Measurements from ENCODE around the gene DRC3. TPM values are rescaled to one million over a fixed set of nuclear protein-coding genes. Genes with fewer than 3 reads are reported as not detected.

DRC3 gene
- total RNA-seq, 2 donors from 2014 or later = 2.0 to 2.6 TPM

- no peak overlapping the region for H3K9ac ChIP-seq (ENCODE audit: extremely low read depth, low read length, poor library complexity, severe bottlenecking)
- H3K27ac ChIP-seq (ENCODE audit: low read depth, low read length) = no peak overlapping the region
- H3K9me3 ChIP-seq (ENCODE audit: control insufficient read depth, low read length) = no peaks in the 10 kb centered on the region
- H3K27me3 ChIP-seq (ENCODE audit: control insufficient read depth, insufficient read depth, low read length, poor library complexity, severe bottlenecking) = no peaks in the 10 kb centered on the region
- no peaks in the 10 kb centered on the region for H3K27me3 Mint-ChIP-seq (ENCODE audit: insufficient read depth)
- 81 to 88% methylated on average over 4 of the region's 4 CpGs for WGBS, 2 experiments (ENCODE audit: insufficient coverage in 1 of 2, insufficient read length in 1 of 2)
- no peak overlapping the region for H3K4me3 Mint-ChIP-seq
- no peaks in the 10 kb centered on the region for H3K36me3 ChIP-seq (ENCODE audit: control insufficient read depth, insufficient read depth, low read length)
- no peak overlapping the region for H3K4me3 ChIP-seq (ENCODE audit: low read length)
- peaks cover 25% of the 10 kb centered on the region for H3K4me1 ChIP-seq (ENCODE audit: control insufficient read depth, insufficient read depth, low read length)
- H3K4me1 Mint-ChIP-seq = peaks cover 45% of the 10 kb centered on the region
- no peak for TF ChIP-seq CTCF (conservative IDR thresholded peaks at IDR 0.05)
- DNase-seq = no peak
- H3K9me3 Mint-ChIP-seq = no peaks in the 10 kb centered on the region
- no peaks in the 10 kb centered on the region for H3K36me3 Mint-ChIP-seq (ENCODE audit: low read depth)
- no peak overlapping the region for H3K27ac Mint-ChIP-seq
Observed at GRCh38 chr17:17963066-17963465, 9.6 kb upstream of the DRC3 start.

GRCh38 chr17:17963694-17964436 is 8.8 kb upstream of the DRC3 start:
- H3K4me3 Mint-ChIP-seq = no peak overlapping the region
- WGBS, 2 experiments (ENCODE audit: insufficient coverage in 1 of 2, insufficient read length in 1 of 2) = 93% methylated on average over 4 to 6 of the region's 7 CpGs
- H3K27ac Mint-ChIP-seq = no peak overlapping the region
- no peaks in the 10 kb centered on the region for H3K27me3 Mint-ChIP-seq (ENCODE audit: insufficient read depth)
- H3K36me3 ChIP-seq (ENCODE audit: control insufficient read depth, insufficient read depth, low read length) = no peaks in the 10 kb centered on the region
- no peaks in the 10 kb centered on the region for H3K9me3 ChIP-seq (ENCODE audit: control insufficient read depth, low read length)
- no peak for TF ChIP-seq CTCF (conservative IDR thresholded peaks at IDR 0.05)
- H3K4me1 Mint-ChIP-seq = peaks cover 37% of the 10 kb centered on the region
- no peak for DNase-seq
- H3K27ac ChIP-seq (ENCODE audit: low read depth, low read length) = no peak overlapping the region
- peaks cover 24% of the 10 kb centered on the region for H3K4me1 ChIP-seq (ENCODE audit: control insufficient read depth, insufficient read depth, low read length)
- no peak overlapping the region for H3K4me3 ChIP-seq (ENCODE audit: low read length)
- H3K9ac ChIP-seq (ENCODE audit: extremely low read depth, low read length, poor library complexity, severe bottlenecking) = no peak overlapping the region
- no peaks in the 10 kb centered on the region for H3K27me3 ChIP-seq (ENCODE audit: control insufficient read depth, insufficient read depth, low read length, poor library complexity, severe bottlenecking)
- H3K9me3 Mint-ChIP-seq = no peaks in the 10 kb centered on the region
- no peaks in the 10 kb centered on the region for H3K36me3 Mint-ChIP-seq (ENCODE audit: low read depth)

DNA sequence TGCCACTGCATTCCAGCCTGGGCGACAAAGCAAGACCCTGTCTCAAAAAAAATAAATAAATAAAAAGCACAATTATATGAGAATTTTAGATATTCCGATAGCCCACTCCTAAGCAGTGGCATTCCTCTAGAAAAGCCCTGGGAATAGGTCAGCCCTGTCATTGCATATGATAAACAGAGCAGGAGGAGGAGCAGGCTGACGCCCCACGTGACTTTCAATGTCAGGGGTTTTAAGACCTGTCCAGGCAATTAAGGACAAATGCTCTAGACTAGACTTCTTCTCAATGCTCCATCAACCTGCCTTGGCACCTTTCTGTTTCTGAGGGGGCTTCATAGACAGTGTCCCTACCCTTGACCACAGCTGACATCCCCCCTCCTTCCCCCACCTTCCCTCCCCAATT is 8.0 kb upstream of the DRC3 start:
- Histone ChIP-seq H3K4me1 (ENCODE audit: control insufficient read depth, insufficient read depth, low read length) (peaks cover 15% of the 10 kb centered on the region), H3K4me3 (ENCODE audit: low read length) (no peak overlapping the region), H3K9ac (ENCODE audit: extremely low read depth, low read length, poor library complexity, severe bottlenecking) (no peak overlapping the region), H3K9me3 (ENCODE audit: control insufficient read depth, low read length) (no peaks in the 10 kb centered on the region), H3K27me3 (ENCODE audit: control insufficient read depth, insufficient read depth, low read length, poor library complexity, severe bottlenecking) (no peaks in the 10 kb centered on the region), H3K36me3 (ENCODE audit: control insufficient read depth, insufficient read depth, low read length) (no peaks in the 10 kb centered on the region), H3K27ac (ENCODE audit: low read depth, low read length) (no peak overlapping the region)
- 82 to 87% methylated on average over 3 to 4 of the region's 4 CpGs for WGBS, 2 experiments (ENCODE audit: insufficient coverage in 1 of 2, insufficient read length in 1 of 2)
- no peaks in the 10 kb centered on the region for H3K9me3 Mint-ChIP-seq
- no peak overlapping the region for H3K4me3 Mint-ChIP-seq
- TF ChIP-seq CTCF (conservative IDR thresholded peaks at IDR 0.05) = no peak
- no peaks in the 10 kb centered on the region for H3K36me3 Mint-ChIP-seq (ENCODE audit: low read depth)
- H3K27me3 Mint-ChIP-seq (ENCODE audit: insufficient read depth) = no peaks in the 10 kb centered on the region
- H3K4me1 Mint-ChIP-seq = peaks cover 29% of the 10 kb centered on the region
- H3K27ac Mint-ChIP-seq = no peak overlapping the region
- no peak for DNase-seq
